HG02981 (cell line): ENCODE measurements around the gene KLK5.
"Not testable (repeated sequence)": the region's sequence is repeated elsewhere in the genome, so short reads cannot be mapped to it uniquely, and the experiment has no call there.

Source experiments
- ATAC-seq: cut with Tn5 transposase; IDR thresholded peaks from one replicate; pipeline ENCODE4 v1.9.1; 2021; ENCODE audit warnings: mild to moderate bottlenecking, moderate library complexity; ENCODE audit not compliant: unreplicated experiment

KLK5 gene

DNA sequence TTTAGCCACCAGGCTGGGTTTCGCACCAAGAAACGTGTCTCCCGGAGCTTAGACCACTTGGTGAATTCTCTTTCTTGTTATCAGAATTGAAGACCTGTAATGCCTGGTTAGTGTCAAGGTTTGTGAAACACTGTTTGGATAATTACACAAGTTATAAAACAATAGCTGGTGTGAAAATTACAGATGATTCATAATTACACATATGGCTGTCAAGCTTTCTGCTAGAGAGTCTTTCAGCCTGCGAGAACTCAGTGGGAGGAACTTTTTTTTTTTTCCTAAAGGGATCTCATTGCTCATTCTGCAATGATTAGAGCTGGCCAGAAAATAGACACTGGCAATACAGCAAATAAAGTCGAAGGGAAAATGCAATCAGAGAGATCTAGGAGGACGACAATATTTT lies 28.3 kb downstream of the KLK5 start:
- no peak for ATAC-seq

DNA sequence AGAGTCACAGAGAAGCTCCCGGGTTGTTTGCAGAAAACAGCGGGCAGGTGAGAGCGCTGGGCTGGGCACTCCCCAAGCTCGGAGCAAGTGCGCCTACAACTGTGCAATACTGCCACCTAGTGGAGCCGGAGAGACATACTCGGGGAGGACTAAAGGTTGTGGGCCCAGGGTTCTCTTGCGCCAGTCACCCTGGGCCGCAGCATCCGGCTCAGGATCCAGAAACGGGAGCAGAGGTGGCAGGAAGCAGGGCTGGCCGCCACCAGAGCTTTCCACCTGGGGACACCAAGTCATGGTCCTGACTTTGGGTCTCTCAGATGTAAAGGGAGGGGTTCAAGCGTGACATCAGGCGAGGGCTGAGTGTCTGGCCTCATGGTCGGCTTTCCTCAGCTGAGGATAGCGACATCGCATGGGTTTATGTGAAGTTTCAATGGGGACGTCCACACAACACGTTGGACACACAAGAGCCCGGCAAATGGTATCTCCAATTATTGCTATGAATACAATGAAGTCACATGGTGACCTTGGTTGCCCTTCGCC lies 30.5 kb downstream of the KLK5 start:
- ATAC-seq, result peak; percentile 59

- ATAC-seq, result peak; percentile 10
Measured at GRCh38 chr19:50921426-50922316, 31.2 kb downstream of the KLK5 start.

DNA sequence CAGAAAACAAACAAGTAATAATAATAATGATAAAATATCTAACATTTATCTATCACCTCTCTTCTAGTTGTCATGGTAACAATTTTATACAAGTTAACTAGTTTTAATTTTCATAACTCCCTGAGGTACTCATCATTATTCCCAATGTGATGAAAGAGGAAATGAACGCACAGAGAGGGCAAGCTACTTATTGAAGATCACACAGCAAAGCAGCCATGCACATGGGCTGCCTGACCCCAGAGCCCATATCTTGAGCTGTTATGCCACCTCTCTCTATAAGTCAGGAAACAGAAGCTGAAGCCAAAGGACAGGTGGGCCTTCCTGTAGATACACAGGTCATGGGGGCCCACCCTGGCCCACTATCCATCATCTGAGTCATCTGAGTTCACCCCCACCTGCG lies 36.8 kb downstream of the KLK5 start:
- ATAC-seq, result no peak

DNA sequence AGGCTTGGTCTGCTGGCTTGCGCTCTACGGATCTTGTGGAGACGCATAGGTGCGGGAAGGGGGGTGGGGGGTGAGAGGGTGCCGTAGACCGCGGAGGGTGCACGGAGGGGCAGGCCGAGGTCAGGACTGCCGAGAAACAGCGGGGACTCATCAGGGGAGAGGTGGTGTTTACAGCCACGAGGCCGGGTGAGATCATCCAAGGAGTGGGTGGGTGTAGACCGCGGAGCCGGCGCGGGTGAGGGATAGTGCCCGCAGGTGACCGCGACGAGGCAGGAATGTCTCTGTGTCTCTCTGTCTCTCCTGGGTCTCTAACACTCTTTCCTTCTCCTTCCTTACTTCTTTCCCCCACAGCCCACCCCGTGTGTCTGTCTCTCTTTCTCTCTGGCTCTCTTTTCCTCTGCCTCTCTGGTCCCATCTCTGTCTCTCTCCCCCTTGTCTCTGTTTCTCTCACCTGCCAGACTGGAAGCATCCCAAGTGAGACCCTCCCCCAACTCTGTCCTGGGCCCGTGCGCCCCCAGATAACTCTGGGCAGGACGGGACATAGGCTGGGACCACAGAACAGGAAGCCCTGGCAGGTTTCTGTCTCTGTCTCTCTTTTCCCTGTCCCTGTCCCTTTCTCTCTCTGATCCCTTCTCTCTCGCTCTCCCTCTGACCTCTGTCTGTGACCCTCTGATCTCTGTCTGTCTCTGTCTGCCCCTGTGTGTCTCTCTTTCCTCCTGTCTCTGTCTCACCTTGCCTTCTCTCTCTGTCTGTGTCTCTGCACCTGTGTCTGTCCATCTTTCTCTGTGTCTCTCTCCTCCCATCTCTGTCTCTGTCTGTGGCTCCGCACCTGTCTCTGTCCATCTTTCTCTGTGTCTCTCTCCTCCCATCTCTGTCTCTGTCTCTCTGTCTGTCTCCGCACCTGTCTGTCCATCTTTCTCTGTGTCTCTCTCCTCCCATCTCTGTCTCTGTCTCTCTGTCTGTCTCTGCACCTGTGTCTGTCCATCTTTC lies 39.8 kb downstream of the KLK5 start:
- no peak for ATAC-seq

GRCh38 chr19:50912102-50912599 lies 40.7 kb downstream of the KLK5 start:
- no peak for ATAC-seq

GRCh38 chr19:50911206-50912101 lies 41.4 kb downstream of the KLK5 start, which contains the start of gene KLK4:
Gene KLK4 (minus strand): TSS chr19:50911395. CDS start chr19:50910738, 657 bp downstream.
- ATAC-seq, result no peak

DNA sequence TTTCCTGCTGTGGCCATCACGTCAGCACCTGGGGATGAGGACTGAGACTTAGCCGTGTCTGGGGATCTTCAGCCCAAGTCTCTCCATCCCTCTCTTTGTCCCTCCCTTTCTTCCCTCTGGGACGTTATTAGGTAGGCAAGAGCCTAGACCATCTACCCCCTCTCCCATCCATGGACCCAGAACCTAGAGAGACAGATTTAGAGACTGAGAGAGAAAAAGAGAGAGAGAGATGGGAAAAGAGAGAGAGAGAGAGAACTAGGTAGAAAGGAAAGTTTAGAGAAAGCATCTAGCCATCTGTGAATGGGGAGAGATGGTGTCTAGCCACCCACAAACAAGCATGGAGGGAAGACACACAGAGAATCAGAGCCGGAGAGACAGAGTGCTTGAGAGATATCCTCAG lies 42.1 kb downstream of the KLK5 start:
- no peak for ATAC-seq

GRCh38 chr19:50909240-50910070 lies 43.4 kb downstream of the KLK5 start:
- no peak for ATAC-seq

GRCh38 chr19:50908336-50908735 lies 44.5 kb downstream of the KLK5 start:
- ATAC-seq, result no peak

- ATAC-seq, result no peak
Measured at GRCh38 chr19:50906217-50906616, 46.6 kb downstream of the KLK5 start.

GRCh38 chr19:50902640-50903039 lies 50.2 kb downstream of the KLK5 start:
- ATAC-seq, result no peak

DNA sequence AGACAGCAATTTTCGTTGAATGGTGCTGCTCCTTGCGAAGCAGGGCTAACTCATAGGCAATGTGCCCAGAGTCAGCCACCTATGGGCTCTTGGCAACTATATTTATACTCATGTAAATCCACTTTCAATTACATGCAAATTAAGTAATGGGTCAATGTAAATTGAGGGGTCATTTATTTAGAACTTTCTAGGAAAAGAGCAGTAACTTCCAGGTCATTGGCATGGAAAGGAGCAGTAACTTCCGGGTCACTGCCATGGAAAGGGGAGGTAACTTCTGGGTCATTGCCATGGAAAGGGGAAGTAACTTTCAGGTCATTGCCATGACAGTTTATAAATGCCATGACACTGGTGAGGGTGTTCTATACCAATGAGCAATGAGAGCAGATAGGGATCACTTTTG lies 53.3 kb downstream of the KLK5 start:
- ATAC-seq, result no peak

GRCh38 chr19:50898018-50898417 lies 54.8 kb downstream of the KLK5 start:
- ATAC-seq, result no peak

GRCh38 chr19:50897612-50898011 lies 55.2 kb downstream of the KLK5 start:
- no peak for ATAC-seq

DNA sequence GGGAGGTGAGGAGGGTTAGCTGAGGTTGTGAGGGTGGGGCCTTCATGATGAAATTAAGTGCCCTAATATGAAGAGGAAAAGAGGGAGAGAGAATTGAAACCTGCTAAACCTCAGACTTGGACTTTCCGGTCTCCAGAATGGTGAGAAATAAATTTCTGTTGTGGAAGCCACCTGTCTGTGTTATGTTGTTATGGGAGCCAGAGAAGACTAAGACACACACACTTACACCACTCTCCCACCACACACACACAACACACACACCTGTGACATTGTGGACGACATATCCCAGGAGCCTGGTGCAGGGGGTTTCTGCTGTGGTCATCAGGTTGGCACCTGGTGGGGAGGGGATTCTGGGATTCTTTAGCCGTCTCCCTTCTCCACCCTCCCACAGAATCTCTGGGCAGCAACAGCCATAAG lies 55.6 kb downstream of the KLK5 start:
- ATAC-seq, result peak; percentile 37

DNA sequence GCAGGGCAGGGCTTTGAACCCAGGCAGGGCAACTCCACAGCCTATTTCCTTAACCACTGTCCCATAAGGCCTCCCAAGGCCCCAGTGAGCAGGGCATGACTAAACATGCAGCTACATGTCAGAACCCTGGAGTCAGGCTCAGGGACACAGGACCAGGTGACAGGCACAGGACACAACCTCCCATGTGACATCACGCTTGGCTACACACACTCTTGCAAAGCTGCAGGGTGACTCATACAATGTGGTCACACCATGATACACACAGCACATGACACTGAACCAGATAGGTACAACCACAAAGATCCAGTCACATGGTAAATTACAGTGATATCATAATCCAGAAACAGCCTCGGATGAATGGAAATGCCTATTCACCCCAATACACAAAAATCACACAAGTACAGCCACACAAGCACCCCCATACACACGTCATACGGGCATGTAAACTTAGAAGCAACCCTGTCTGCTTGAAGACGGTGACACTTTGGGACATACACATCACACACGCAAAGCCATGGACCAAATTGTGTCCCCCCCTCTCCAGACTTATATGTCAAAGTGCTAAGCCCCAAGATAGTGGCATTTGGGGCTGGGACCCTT lies 56.1 kb downstream of the KLK5 start:
- ATAC-seq, result peak; percentile 78

DNA sequence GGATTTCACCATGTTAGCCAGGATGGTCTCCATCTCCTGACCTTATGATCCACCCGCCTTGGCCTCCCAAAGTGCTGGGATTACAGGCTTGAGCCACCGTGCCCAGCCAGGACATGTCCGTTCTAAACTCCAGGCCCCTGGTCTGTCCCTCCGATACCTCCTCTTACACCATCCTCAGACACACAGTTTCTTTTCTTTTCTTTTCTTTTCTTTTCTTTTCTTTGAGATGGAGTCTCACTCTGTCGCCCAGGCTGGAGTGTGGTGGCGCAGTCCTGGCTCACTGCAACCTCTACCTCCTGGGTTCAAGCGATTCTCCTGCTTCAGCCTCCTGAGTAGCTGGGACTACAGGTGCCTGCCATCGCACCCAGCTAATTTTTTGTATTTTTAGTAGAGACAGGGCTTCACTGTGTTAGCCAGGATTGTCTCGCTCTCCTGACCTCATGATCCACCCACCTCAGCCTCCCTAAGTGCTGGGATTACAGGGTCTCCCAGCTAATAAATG lies 56.7 kb downstream of the KLK5 start:
- ATAC-seq, result not testable (repeated sequence)
